Measurements from ENCODE around the gene SOX6.

- TF ChIP-seq, protein P1, sequence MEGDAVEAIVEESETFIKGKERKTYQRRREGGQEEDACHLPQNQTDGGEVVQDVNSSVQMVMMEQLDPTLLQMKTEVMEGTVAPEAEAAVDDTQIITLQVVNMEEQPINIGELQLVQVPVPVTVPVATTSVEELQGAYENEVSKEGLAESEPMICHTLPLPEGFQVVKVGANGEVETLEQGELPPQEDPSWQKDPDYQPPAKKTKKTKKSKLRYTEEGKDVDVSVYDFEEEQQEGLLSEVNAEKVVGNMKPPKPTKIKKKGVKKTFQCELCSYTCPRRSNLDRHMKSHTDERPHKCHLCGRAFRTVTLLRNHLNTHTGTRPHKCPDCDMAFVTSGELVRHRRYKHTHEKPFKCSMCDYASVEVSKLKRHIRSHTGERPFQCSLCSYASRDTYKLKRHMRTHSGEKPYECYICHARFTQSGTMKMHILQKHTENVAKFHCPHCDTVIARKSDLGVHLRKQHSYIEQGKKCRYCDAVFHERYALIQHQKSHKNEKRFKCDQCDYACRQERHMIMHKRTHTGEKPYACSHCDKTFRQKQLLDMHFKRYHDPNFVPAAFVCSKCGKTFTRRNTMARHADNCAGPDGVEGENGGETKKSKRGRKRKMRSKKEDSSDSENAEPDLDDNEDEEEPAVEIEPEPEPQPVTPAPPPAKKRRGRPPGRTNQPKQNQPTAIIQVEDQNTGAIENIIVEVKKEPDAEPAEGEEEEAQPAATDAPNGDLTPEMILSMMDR (IDR thresholded peaks at IDR 0.05): no peak
- no peak for TF ChIP-seq ZFX (IDR thresholded peaks at IDR 0.05; ENCODE audit: borderline replicate concordance)
Measured at GRCh38 chr11:16359369-16359768, 3.0 kb upstream of the SOX6 start.

Data from 22Rv1 (cell line).